ENCODE measurements around the gene NOTCH1.

Gene NOTCH1

DNA sequence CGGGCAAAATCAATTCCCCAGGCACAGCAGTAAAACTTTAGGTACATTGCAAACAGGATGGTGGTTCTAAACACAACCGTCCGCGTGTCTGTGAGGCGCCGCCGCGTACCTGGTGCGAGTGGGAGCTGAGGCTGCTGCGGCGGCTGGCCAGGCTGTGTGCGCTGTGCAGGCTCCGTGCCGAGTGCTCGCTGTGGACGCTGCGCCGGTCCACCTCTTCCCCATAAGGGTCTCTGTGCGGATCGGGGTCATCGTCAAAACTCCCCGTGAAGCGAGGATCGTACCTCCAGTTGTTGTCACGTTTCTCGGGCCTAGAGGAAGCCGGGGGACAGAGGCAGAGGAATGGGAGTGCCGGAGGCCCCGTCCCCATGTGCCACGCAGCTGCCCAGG is 79.7 kb downstream of the NOTCH1 start:
- TF ChIP-seq, protein P1, sequence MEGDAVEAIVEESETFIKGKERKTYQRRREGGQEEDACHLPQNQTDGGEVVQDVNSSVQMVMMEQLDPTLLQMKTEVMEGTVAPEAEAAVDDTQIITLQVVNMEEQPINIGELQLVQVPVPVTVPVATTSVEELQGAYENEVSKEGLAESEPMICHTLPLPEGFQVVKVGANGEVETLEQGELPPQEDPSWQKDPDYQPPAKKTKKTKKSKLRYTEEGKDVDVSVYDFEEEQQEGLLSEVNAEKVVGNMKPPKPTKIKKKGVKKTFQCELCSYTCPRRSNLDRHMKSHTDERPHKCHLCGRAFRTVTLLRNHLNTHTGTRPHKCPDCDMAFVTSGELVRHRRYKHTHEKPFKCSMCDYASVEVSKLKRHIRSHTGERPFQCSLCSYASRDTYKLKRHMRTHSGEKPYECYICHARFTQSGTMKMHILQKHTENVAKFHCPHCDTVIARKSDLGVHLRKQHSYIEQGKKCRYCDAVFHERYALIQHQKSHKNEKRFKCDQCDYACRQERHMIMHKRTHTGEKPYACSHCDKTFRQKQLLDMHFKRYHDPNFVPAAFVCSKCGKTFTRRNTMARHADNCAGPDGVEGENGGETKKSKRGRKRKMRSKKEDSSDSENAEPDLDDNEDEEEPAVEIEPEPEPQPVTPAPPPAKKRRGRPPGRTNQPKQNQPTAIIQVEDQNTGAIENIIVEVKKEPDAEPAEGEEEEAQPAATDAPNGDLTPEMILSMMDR (IDR thresholded peaks at IDR 0.05) = no peak

DNA sequence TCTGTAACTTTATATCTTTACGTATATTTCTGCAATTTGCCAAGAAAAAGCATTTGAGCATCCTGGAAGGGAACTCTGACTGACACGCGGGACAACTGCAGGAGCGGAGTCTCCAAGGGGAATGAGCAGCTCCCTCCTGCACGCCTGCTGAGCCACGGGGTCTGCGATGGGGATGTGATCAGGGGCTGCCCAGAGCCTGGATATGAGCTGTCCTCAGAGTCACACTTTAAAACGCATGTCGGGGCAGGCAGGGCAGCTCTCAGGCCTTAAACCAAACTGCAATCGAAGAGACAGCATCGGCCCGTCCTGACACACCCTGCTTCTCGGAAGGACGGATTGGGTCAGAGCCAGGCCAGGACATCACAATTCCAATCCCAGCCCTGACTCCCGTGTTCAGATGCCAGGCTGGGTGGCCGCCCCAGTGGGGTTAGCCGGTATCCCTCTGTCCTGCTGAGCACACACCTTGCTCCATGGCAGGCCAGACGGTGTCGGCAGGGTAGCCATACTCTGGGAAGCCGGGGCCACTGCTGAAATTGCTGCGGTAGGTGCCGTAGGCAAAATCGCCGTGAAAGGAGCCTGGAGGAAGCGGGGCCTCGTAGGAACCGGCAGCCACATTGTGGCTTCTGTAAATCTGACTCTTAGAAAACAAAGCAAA is 80.2 kb downstream of the NOTCH1 start:
- TF ChIP-seq, protein P1 (IDR thresholded peaks at IDR 0.05) = no peak

DNA sequence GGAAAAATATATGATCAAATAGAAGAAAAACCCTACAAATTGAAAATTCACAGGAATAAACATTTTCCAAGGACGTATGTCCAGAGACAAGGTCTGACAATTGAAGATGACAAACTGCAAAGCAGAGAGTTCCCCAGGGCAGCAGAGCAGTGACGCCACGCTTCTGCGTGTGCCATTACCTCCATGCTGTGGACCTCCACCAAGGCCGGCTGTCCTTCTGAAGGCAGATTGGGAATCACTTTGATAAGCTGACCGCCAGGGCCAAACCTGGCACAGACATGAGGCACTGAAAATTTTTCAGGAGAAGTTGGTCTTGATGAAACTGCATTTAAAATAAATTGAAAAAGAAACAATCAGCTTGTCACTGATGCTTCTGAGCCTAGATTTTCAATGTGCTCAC is 81.6 kb downstream of the NOTCH1 start:
- TF ChIP-seq, protein P1 (IDR thresholded peaks at IDR 0.05) = no peak

- TF ChIP-seq, protein P1 (IDR thresholded peaks at IDR 0.05) = no peak
Observed at GRCh38 chr9:136463578-136463977, 82.3 kb downstream of the NOTCH1 start.

GRCh38 chr9:136462664-136463063 is 83.2 kb downstream of the NOTCH1 start:
- TF ChIP-seq, protein P1 (IDR thresholded peaks at IDR 0.05) = no peak

GRCh38 chr9:136460772-136461325 is 85.0 kb downstream of the NOTCH1 start:
- TF ChIP-seq, protein P1 (IDR thresholded peaks at IDR 0.05) = no peak

GRCh38 chr9:136459425-136459824 is 86.4 kb downstream of the NOTCH1 start:
- TF ChIP-seq, protein P1 (IDR thresholded peaks at IDR 0.05) = no peak
